ENCODE results near the gene RACK1. TPM values are rescaled to one million over a fixed set of nuclear protein-coding genes. Genes with fewer than 3 reads are reported as not detected.
A peak's percentile ranks its signal among the peaks of the same experiment; 100 is the strongest.

RACK1 gene
- total and polyA plus RNA-seq, 2 of the 13 experiments (the other 11 are each of a cell fraction or from before 2014, with no cell fraction given), result 2,514 to 6,141 TPM

- TF ChIP-seq TEAD3 (CRISPR knock-in tag; optimal IDR thresholded peaks at IDR 0.05; ENCODE audit: borderline replicate concordance) (peak; percentile 84), BCL3 (CRISPR knock-in tag; IDR thresholded peaks at IDR 0.05) (no peak), ZNF513 (CRISPR knock-in tag; conservative IDR thresholded peaks at IDR 0.05) (no peak), SNRNP70 (IDR thresholded peaks at IDR 0.05; ENCODE audit: low read depth, low read length) (no peak), ZNF280D (CRISPR knock-in tag; IDR thresholded peaks at IDR 0.05) (0 out of 2 replicates have a peak, but pooled peaks have one; percentile 47), TGIF2 (CRISPR knock-in tag; IDR thresholded peaks at IDR 0.05) (peak; percentile 69), ZNF607 (CRISPR knock-in tag; IDR thresholded peaks at IDR 0.05; ENCODE audit: borderline replicate concordance) (no peak), DNMT1 (CRISPR knock-in tag; IDR thresholded peaks at IDR 0.05) (0 out of 2 replicates have a peak, but pooled peaks have one; percentile 60), SNAI1 (CRISPR knock-in tag; IDR thresholded peaks at IDR 0.05; ENCODE audit: borderline replicate concordance) (no peak), MXD4 (CRISPR knock-in tag; IDR thresholded peaks at IDR 0.05) (0 out of 2 replicates have a peak, but pooled peaks have one; percentile 14), HHEX (CRISPR knock-in tag; IDR thresholded peaks at IDR 0.05) (no peak), ZNF3 (CRISPR knock-in tag; IDR thresholded peaks at IDR 0.05) (no peak), ZNF34 (CRISPR knock-in tag; IDR thresholded peaks at IDR 0.05; ENCODE audit: borderline replicate concordance) (no peak), ZMYM3 (CRISPR knock-in tag; IDR thresholded peaks at IDR 0.05) (peak; percentile 78), ZBTB34 (CRISPR knock-in tag; IDR thresholded peaks at IDR 0.05) (peak; percentile 67), SP5 (CRISPR knock-in tag; IDR thresholded peaks at IDR 0.05; ENCODE audit: borderline replicate concordance, low read depth) (0 out of 2 replicates have a peak, but pooled peaks have one; percentile 18), FOXA3 (CRISPR knock-in tag; IDR thresholded peaks at IDR 0.05) (peak; percentile 78), MTF2 (CRISPR knock-in tag; IDR thresholded peaks at IDR 0.05; ENCODE audit: borderline replicate concordance) (0 out of 2 replicates have a peak, but pooled peaks have one; percentile 25), POLR2G (IDR thresholded peaks at IDR 0.05; ENCODE audit: low read depth, low read length) (no peak), TP53 (CRISPR knock-in tag; conservative IDR thresholded peaks at IDR 0.05) (no peak; the same call in 1 of the 2 replicates), KAT8 (CRISPR knock-in tag; IDR thresholded peaks at IDR 0.05) (peak; percentile 53), REPIN1 (CRISPR knock-in tag; IDR thresholded peaks at IDR 0.05; ENCODE audit: borderline replicate concordance, low read depth) (peak; percentile 72), IKZF4 (CRISPR knock-in tag; IDR thresholded peaks at IDR 0.05; ENCODE audit: borderline replicate concordance, low read depth, not compliant biosample characterization) (peak; percentile 70)
Measured at GRCh38 chr5:181187500-181188213, 56.0 kb downstream of the RACK1 start (continued).

Data from HepG2 (cell line).